Upper lobe of left lung (tissue), 4 donors: ENCODE data around the gene AQP5.

Source experiments
- CTCF ChIP-seq, 6 experiments: fragments of 450-650 bp in 4 of 6; fragments of 200-600 bp in 2 of 6; sonication (generic) in 2 of 6; IDR thresholded peaks; one replicate each; pipeline ENCODE4 v1.5.1; 2016 to 2019; ENCODE audit warnings: antibody characterized with exemption in 6 of 6
- EP300 ChIP-seq, 4 donors: sonication (generic); formaldehyde crosslinking; IDR thresholded peaks; one replicate each; pipeline ENCODE4 v1.5.1; 2017; ENCODE audit warnings: antibody characterized with exemption in 4 of 4, control low read depth in 2 of 4
- POLR2A ChIP-seq, 4 donors: fragments of 450-650 bp; IDR thresholded peaks; one replicate each; pipeline ENCODE4 v1.5.1; 2016 to 2017; ENCODE audit warnings: antibody characterized with exemption in 4 of 4, mild to moderate bottlenecking in 2 of 4
- POLR2AphosphoS5 ChIP-seq, 2 donors: sonication (generic); formaldehyde crosslinking; IDR thresholded peaks; one replicate each; pipeline ENCODE4 v1.5.1; 2017; ENCODE audit warnings: antibody characterized with exemption in 2 of 2

GRCh38 chr12:49936925-49937324 is 24.7 kb upstream of the AQP5 start:
- no peak for TF ChIP-seq POLR2A (IDR thresholded peaks at IDR 0.05)
- no peak for TF ChIP-seq CTCF (IDR thresholded peaks at IDR 0.05)
- TF ChIP-seq EP300 (IDR thresholded peaks at IDR 0.05): no peak
- no peak for TF ChIP-seq POLR2AphosphoS5 (IDR thresholded peaks at IDR 0.05)
